Measurements from ENCODE around the gene DRC3.

- TF ChIP-seq CTCF (IDR thresholded peaks at IDR 0.05): no peak
- no peak for TF ChIP-seq POLR2A (IDR thresholded peaks at IDR 0.05)
- TF ChIP-seq EP300 (IDR thresholded peaks at IDR 0.05): no peak
Observed at GRCh38 chr17:17978481-17979424, 6.1 kb downstream of the DRC3 start.
